Tibial nerve (tissue), 4 donors: ENCODE results near the gene TSEN54. TPM values are rescaled to one million over a fixed set of nuclear protein-coding genes. Genes with fewer than 3 reads are reported as not detected.
A peak's percentile ranks its signal among the peaks of the same experiment; 100 is the strongest.

Experiments used
- DNase-seq, 2 donors: peaks; one replicate each; pipeline ENCODE4 v3.0.0-alpha.2; 2019; ENCODE audit warnings: low spot score in 2 of 2
- H3K27ac ChIP-seq, 4 donors: fragments of 200-600 bp; sonication (generic) in 3 of 4; one replicate each; pipeline ENCODE4 v1.5.1; 2017 to 2019; ENCODE audit warnings: mild to moderate bottlenecking in 1 of 4
- H3K27me3 ChIP-seq, 2 donors: fragments of 200-600 bp; sonication (generic) in 1 of 2; one replicate each; pipeline versions ENCODE4 v1.5.1 to v1.6.0; 2017 to 2019
- H3K36me3 ChIP-seq, 3 donors: fragments of 200-600 bp; sonication (generic); one replicate each; pipeline ENCODE4 v1.5.1; 2018 to 2019
- H3K4me1 ChIP-seq, 4 donors: fragments of 200-600 bp; sonication (generic) in 3 of 4; one replicate each; pipeline ENCODE4 v1.5.1; 2017 to 2019
- H3K4me3 ChIP-seq, 4 donors: fragments of 200-600 bp; sonication (generic) in 3 of 4; one replicate each; pipeline ENCODE4 v1.5.1; 2017 to 2019; ENCODE audit warnings: mild to moderate bottlenecking in 1 of 4, moderate library complexity in 1 of 4
- H3K9me3 ChIP-seq, 4 donors: fragments of 200-600 bp; sonication (generic) in 3 of 4; one replicate each; pipeline ENCODE4 v1.5.1; 2017 to 2019
- EP300 ChIP-seq, 2 donors: sonication (generic); formaldehyde crosslinking; IDR thresholded peaks; one replicate each; pipeline ENCODE4 v1.6.1; 2017; ENCODE audit warnings: antibody characterized with exemption in 2 of 2, mild to moderate bottlenecking in 1 of 2
- POLR2A ChIP-seq, 2 donors: fragments of 450-650 bp; IDR thresholded peaks; one replicate each; pipeline ENCODE4 v1.6.1; 2017; ENCODE audit warnings: antibody characterized with exemption in 2 of 2, mild to moderate bottlenecking in 2 of 2, moderate library complexity in 2 of 2
- WGBS, 2 donors: methylation state at CpG; one replicate each; pipeline ENCODE4 v1.1.5; 2018; 5-methylcytosine and 5-hydroxymethylcytosine counted together
- total RNA-seq, 4 donors: library from RNA; depleted of rRNA; stranded (reverse); fragments of >200 nt; gene quantifications; one replicate each; pipeline ENCODE4 v1.1.0, GENCODE V29; 2016
- TF ChIP-seq, protein P1 (sequence below), 5 experiments: fragments of 200-600 bp in 3 of 5; fragments of 450-650 bp in 2 of 5; sonication (generic) in 3 of 5; IDR thresholded peaks; one replicate each; pipeline ENCODE4 v1.5.1; 2016 to 2019; ENCODE audit warnings: antibody characterized with exemption in 5 of 5, mild to moderate bottlenecking in 3 of 5, moderate library complexity in 2 of 5

TSEN54 gene
- total RNA-seq, 4 donors from 2014 or later = 43.3 to 84.6 (median 53.0) TPM

DNA sequence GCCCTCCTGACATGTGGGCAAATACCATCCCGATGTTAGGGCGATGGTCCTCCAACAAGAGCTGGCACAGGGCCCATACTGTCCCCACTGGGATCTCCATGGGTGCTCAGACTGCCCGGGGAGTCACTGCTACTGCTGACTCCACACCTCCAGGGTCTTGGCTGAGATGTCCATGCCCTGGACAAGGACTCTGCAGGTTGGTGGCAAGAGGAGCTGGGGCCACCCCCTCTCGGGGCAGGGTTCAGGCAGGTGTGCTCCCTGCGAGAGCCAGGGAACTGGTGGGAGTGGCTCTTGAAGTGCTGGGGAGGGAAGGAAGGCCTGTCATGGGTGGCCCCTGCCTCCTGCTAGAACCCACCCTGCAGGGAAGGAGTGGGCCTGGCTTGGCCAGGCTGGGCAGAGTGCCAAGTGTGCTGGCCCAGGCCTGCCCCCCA lies 7.4 kb upstream of the TSEN54 start:
- no peak for TF ChIP-seq POLR2A (IDR thresholded peaks at IDR 0.05)
- TF ChIP-seq EP300 (IDR thresholded peaks at IDR 0.05) = no peak
- WGBS, 2 donors = 24 to 78% methylated on average over 2 to 4 of the region's 5 CpGs
- no peaks in the 10 kb centered on the region for H3K9me3 ChIP-seq
- H3K27ac ChIP-seq = peak overlapping the region; percentile 60 to 97 (median 88)
- peaks cover 2 to 95% (median 60%) of the 10 kb centered on the region in 4 donors for H3K4me1 ChIP-seq
- H3K4me3 ChIP-seq = peak overlapping the region in 1 of 4 donors; percentile 45
- peaks cover 0 to 43% (median 0%) of the 10 kb centered on the region in 3 donors for H3K36me3 ChIP-seq
- no peaks in the 10 kb centered on the region for H3K27me3 ChIP-seq
- DNase-seq = no peak

DNA sequence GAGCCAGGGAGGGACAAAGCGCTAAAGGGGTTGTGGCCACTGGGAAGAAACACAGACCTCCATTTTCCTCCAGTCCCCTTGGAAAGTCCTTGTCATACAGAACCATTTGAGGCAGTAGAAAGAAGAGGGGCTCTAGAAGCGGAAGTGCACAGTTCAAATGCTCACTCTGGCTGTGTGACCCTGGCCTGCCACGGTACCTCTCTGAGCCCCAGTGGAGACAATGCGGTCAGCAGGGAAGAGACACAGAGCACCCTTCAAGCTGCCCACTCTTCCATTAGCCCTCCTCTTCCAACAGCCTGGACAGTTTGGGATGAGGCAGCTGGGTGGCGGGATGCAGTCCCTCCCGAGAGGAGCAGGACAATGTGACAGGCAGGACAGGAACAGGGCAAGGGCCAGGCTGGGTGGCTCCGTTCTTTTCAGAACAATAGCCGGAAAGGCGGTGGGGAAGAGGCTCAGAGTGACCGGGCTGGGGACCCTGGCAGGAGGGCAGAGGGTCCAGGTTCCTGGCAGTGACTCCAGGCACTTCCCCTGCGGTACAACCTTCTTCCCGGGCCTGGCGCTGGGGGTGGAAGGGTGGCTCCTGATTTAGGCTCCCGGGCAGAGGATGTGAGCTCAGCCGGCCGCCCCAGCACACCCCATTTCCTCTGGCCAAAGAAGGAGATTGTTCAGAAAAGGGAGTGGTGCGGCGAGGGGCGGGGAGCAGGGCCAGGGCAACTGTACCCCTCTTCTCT lies 6.6 kb upstream of the TSEN54 start:
- H3K4me3 ChIP-seq = peak overlapping the region in 2 of 4 donors; percentile 7 to 45
- no peak for DNase-seq
- no peaks in the 10 kb centered on the region for H3K9me3 ChIP-seq
- peaks cover 0 to 35% (median 0%) of the 10 kb centered on the region in 3 donors for H3K36me3 ChIP-seq
- H3K27ac ChIP-seq = peak overlapping the region; percentile 60 to 97 (median 88)
- peaks cover 2 to 95% (median 67%) of the 10 kb centered on the region in 4 donors for H3K4me1 ChIP-seq
- no peaks in the 10 kb centered on the region for H3K27me3 ChIP-seq
- no peak for TF ChIP-seq POLR2A (IDR thresholded peaks at IDR 0.05)
- WGBS, 2 donors = 50 to 52% methylated on average over 10 to 19 of the region's 19 CpGs

DNA sequence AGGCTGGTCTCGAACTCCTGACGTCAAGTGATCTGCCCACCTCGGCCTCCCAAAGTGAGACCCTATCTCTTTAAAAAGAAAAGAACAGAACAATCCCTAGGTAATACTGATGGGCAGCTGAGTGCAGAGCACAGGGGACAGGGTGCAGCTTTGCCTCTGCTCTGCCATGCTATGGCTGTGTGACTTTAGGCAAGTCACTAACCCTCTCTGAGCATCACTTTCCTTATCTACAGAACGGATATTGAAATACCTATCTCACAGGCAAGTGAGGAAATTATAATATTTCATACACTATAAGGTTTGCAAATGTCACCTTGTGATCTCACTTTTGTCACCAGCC lies 5.1 kb upstream of the TSEN54 start:
- Histone ChIP-seq H3K36me3 (peaks cover 0 to 20% (median 0%) of the 10 kb centered on the region in 3 donors), H3K4me1 (peaks cover 2 to 84% (median 70%) of the 10 kb centered on the region in 4 donors), H3K4me3 (peak overlapping the region in 1 of 4 donors; percentile 98), H3K27me3 (no peaks in the 10 kb centered on the region), H3K9me3 (no peaks in the 10 kb centered on the region), H3K27ac (peak overlapping the region; percentile 53 to 97 (median 90))
- TF ChIP-seq, protein P1, sequence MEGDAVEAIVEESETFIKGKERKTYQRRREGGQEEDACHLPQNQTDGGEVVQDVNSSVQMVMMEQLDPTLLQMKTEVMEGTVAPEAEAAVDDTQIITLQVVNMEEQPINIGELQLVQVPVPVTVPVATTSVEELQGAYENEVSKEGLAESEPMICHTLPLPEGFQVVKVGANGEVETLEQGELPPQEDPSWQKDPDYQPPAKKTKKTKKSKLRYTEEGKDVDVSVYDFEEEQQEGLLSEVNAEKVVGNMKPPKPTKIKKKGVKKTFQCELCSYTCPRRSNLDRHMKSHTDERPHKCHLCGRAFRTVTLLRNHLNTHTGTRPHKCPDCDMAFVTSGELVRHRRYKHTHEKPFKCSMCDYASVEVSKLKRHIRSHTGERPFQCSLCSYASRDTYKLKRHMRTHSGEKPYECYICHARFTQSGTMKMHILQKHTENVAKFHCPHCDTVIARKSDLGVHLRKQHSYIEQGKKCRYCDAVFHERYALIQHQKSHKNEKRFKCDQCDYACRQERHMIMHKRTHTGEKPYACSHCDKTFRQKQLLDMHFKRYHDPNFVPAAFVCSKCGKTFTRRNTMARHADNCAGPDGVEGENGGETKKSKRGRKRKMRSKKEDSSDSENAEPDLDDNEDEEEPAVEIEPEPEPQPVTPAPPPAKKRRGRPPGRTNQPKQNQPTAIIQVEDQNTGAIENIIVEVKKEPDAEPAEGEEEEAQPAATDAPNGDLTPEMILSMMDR (IDR thresholded peaks at IDR 0.05) = no peak
- no peak for TF ChIP-seq POLR2A (IDR thresholded peaks at IDR 0.05)
- TF ChIP-seq EP300 (IDR thresholded peaks at IDR 0.05) = no peak
- DNase-seq = no peak
- WGBS, 2 donors = 71 to 78% methylated on average over 4 of the region's 4 CpGs

DNA sequence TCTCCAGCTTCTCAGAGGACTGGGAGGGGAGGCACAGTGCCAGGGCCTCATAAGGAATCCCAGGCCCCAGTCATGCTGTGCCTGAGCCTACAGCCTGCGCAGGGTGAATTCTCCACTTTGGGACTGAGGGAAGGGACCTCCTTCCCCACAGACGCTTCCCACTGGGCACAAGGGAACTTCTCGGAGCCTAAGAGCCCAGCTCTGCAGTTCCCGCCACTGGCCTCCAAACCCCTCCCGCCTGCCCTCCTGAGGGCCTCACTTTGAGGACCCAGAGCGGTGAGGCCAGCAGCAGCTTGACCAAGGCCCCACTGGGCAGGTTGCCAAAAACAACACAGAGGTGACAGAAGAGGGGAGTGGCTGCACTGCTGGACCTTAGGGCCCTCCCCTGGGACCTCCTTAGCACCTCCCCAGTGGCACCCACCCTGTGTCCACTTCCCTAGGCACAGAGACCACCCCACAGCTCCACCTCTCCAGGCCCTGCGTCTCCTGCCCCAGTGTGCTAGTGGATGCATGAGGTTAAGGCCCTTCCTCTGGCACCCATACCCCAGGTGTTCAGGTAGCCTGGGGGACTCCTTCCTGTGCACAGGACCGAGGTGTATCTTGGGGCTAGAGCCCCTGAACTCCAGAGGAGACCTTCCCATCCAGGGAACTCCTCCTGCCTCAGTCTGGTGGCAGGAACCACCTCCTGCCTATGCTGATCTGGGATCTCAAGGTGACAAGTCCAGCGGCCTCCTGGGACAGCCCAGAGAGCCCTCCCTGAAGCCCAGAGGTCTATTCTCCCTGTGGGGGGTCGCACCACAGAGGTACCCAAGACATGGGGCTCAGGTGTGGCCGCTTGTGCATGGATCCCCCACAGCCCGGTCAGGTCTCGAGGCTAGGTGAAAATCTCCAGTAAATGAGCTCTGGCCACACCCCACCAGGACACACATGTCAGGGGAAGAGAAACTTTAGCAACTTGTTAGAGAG lies 4.4 kb upstream of the TSEN54 start:
- H3K27me3 ChIP-seq = no peaks in the 10 kb centered on the region
- H3K4me1 ChIP-seq = peaks cover 2 to 80% (median 68%) of the 10 kb centered on the region in 4 donors
- no peak for DNase-seq
- TF ChIP-seq POLR2A (IDR thresholded peaks at IDR 0.05) (no peak), EP300 (IDR thresholded peaks at IDR 0.05) (no peak)
- TF ChIP-seq, protein P1 (IDR thresholded peaks at IDR 0.05) = no peak
- H3K36me3 ChIP-seq = peaks cover 0 to 13% (median 0%) of the 10 kb centered on the region in 3 donors
- H3K27ac ChIP-seq = peak overlapping the region; percentile 53 to 97 (median 90)
- no peaks in the 10 kb centered on the region for H3K9me3 ChIP-seq
- WGBS, 2 donors = 40 to 55% methylated on average over 11 of the region's 13 CpGs
- H3K4me3 ChIP-seq = peak overlapping the region in 2 of 4 donors; percentile 12 to 98

DNA sequence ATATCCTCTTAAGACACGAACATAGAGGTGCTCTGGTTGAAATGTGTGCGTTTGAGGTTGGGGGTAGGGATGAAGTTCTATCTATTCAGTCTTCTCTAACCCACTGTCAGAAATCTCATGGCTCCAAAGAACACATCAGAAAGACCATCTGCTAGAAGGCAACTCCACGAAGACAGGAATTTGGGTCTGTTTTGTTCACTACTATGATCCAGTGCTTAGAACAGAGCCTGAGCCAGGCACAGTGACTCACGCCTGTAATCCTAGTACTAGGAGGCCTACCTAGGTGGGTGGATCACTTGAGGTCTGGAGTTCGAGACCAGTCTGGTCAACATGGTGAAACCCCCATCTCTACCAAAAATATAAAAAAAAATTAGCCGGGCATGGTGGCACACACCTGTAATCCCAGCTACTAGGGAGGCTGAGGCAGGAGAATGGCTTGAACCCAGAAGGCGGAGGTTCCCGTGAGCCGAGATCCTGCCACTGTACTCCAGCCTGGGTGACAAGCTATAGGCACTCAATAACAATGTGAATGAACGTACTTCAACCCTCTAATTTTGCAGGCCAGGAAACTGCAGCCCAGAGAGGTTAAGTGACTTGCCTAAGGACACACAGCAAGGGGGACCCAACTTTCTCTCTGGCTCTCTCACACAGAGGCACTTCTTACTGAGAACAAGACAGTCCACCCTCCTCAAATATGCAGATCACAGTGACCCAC lies 3.2 kb upstream of the TSEN54 start:
- WGBS, 2 donors = 40 to 57% methylated on average over 10 of the region's 10 CpGs
- peak overlapping the region; percentile 82 to 98 (median 88) for H3K4me3 ChIP-seq
- no peak for TF ChIP-seq POLR2A (IDR thresholded peaks at IDR 0.05)
- peak overlapping the region in 3 of 4 donors; percentile 85 to 97 (median 96) for H3K27ac ChIP-seq
- no peaks in the 10 kb centered on the region for H3K9me3 ChIP-seq
- H3K4me1 ChIP-seq = peaks cover 2 to 80% (median 70%) of the 10 kb centered on the region in 4 donors
- H3K36me3 ChIP-seq = peaks cover 0 to 1% (median 0%) of the 10 kb centered on the region in 3 donors
- no peak for DNase-seq
- H3K27me3 ChIP-seq = no peaks in the 10 kb centered on the region

DNA sequence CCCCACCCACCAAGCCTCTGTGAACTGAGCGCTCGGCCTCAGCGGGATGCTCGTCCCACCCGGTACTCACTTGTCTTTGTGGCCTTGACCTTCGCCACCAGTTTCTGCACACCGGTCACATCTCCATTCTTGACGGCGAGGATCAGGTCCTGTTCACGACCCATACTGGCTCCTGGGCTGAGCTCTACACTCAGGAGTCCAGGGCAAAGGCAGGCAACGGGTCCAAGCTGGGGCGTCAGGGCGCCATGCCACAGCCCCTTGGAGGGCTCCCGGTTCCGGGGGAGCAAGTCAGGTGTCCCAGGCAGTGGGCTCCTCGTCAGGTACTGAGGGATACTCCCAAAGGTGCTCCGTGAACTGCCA lies 2.7 kb upstream of the TSEN54 start:
- no peaks in the 10 kb centered on the region for H3K27me3 ChIP-seq
- TF ChIP-seq, protein P1 (IDR thresholded peaks at IDR 0.05) = no peak
- TF ChIP-seq POLR2A (IDR thresholded peaks at IDR 0.05) (no peak), EP300 (IDR thresholded peaks at IDR 0.05) (no peak)
- H3K4me3 ChIP-seq = peak overlapping the region; percentile 82 to 98 (median 88)
- no peaks in the 10 kb centered on the region for H3K36me3 ChIP-seq
- no peak for DNase-seq
- peaks cover 2 to 79% (median 66%) of the 10 kb centered on the region in 4 donors for H3K4me1 ChIP-seq
- WGBS, 2 donors = 39 to 50% methylated on average over 15 to 17 of the region's 17 CpGs
- peak overlapping the region in 3 of 4 donors; percentile 85 to 97 (median 96) for H3K27ac ChIP-seq
- no peaks in the 10 kb centered on the region for H3K9me3 ChIP-seq
